H1 (cell line): ENCODE data around the gene NXNL2. TPM values are rescaled to one million over a fixed set of nuclear protein-coding genes. Genes with fewer than 3 reads are reported as not detected.

ENCODE experiments used
- CTCF ChIP-seq, 3 experiments: IDR thresholded peaks; 1 replicate in 2 of 3; 2 replicates in 1 of 3; pipeline versions ENCODE4 v1.5.1 to v1.6.1; 2011; ENCODE audit warnings: low read length in 3 of 3, mild to moderate bottlenecking in 3 of 3, inconsistent platforms in 2 of 3, low read depth in 1 of 3, moderate library complexity in 1 of 3; ENCODE audit not compliant: insufficient read depth in 1 of 3; ENCODE audit errors: control extremely low read depth in 1 of 3
- POU5F1 ChIP-seq: IDR thresholded peaks from 2 replicates; pipeline ENCODE4 v1.6.1; 2011; ENCODE audit warnings: low read depth, mild to moderate bottlenecking, low read length, moderate library complexity
- RAD21 ChIP-seq, 2 experiments: IDR thresholded peaks in 1 of 2; conservative IDR thresholded peaks in 1 of 2; 2 replicates each; pipeline ENCODE4 v1.6.1; 2011; ENCODE audit warnings: low read depth in 2 of 2, low read length in 2 of 2, improper control_type of control experiment in 1 of 2, inconsistent platforms in 1 of 2, mild to moderate bottlenecking in 1 of 2, moderate library complexity in 1 of 2
- SAP30 ChIP-seq: fragments of 300-600 bp; sonication (generic); IDR thresholded peaks from 2 replicates; pipeline ENCODE4 v1.7.1; 2012; ENCODE audit warnings: low read length, moderate library complexity, mild to moderate bottlenecking, inconsistent platforms; ENCODE audit not compliant: insufficient read depth, insufficient replicate concordance
- TAF7 ChIP-seq: optimal IDR thresholded peaks from 2 replicates; pipeline ENCODE3; 2011; ENCODE audit warnings: low read depth, mild to moderate bottlenecking, inconsistent platforms, low read length, moderate library complexity, borderline replicate concordance
- YY1 ChIP-seq: IDR thresholded peaks from 2 replicates; pipeline ENCODE4 v1.6.1; 2011; ENCODE audit warnings: low read depth, mild to moderate bottlenecking, low read length
- polyA plus RNA-seq, 7 experiments: library from polyadenylated mRNA; depleted of rRNA in 3 of 7; stranded (reverse) in 5 of 7; unstranded in 2 of 7; fragments of >200 nt in 5 of 7; fragments of 200-250 nt in 2 of 7; gene quantifications; 1 replicate in 5 of 7; 2 replicates in 1 of 7; 4 replicates in 1 of 7; pipeline versions ENCODE4 v1.2.1 to v1.2.3, GENCODE V29; 2011 to 2013; ENCODE audit warnings: missing spikeins in 2 of 7, mixed read lengths in 2 of 7
- total RNA-seq: library from RNA; stranded (reverse); fragmentation: NEBNext Ultra II Directional; extraction: Animal tissue kit (Norgen Biotek cat#: 25700); gene quantifications from 2 replicates; pipeline ENCODE4 v1.2.1, GENCODE V29; 2021

Gene NXNL2
- total and polyA plus RNA-seq, 2 of the 8 experiments (the other 6 are each of a cell fraction or from before 2014, with no cell fraction given), result 1.9 to 2.6 TPM

GRCh38 chr9:88551546-88552137 lies 16.7 kb downstream of the NXNL2 start (continued):
- no peak for TF ChIP-seq CTCF (IDR thresholded peaks at IDR 0.05; ENCODE audit: control extremely low read depth in 1 of 3, insufficient read depth in 1 of 3, low read depth in 1 of 3, low read length in 3 of 3)
- TF ChIP-seq RAD21 (IDR thresholded peaks at IDR 0.05 in 1 of 2, conservative IDR thresholded peaks at IDR 0.05 in 1 of 2; ENCODE audit: low read depth in 2 of 2, low read length in 2 of 2), result no peak
- TF ChIP-seq SAP30, result no peak
- no peak for TF ChIP-seq POU5F1
- TF ChIP-seq YY1, result no peak
- TF ChIP-seq TAF7, result no peak
